ENCODE results near the gene STAMBPL1. TPM values are rescaled to one million over a fixed set of nuclear protein-coding genes. Genes with fewer than 3 reads are reported as not detected.
"Not testable (repeated sequence)": the region's sequence is repeated elsewhere in the genome, so short reads cannot be mapped to it uniquely, and the experiment has no call there.

Gene STAMBPL1
- total RNA-seq, 1 donor from 2014 or later = 4.1 TPM

DNA sequence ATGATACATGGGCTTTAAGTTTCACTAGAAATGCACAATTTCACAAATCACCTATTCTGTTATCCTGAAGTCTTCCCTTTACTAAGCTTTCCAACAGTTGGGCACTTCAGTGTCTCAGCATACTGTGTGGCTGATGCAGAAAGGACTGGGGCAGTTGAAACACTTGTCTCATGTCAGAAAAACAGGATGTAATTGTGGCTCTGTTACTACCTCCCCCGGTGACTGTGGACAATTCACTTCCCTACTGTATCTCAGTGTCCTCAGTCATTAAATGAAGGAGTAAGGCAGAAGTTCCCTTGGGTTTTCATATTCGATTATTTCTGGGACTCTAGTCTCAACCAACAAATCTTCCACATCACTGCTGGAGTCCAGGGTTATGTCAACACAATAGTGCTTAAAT, 46.3 kb upstream of the STAMBPL1 start:
- no peak for DNase-seq (ENCODE audit: low read depth, low spot score)
- no peak overlapping the region for H3K27ac Mint-ChIP-seq (ENCODE audit: unreplicated experiment)
- no peaks in the 10 kb centered on the region for H3K36me3 Mint-ChIP-seq (ENCODE audit: low read depth)
- no peaks in the 10 kb centered on the region for H3K9me3 Mint-ChIP-seq
- H3K27me3 Mint-ChIP-seq (ENCODE audit: low read depth) = peaks cover 9% of the 10 kb centered on the region
- no peaks in the 10 kb centered on the region for H3K4me1 Mint-ChIP-seq
- H3K4me3 Mint-ChIP-seq = no peak overlapping the region
- TF ChIP-seq, protein P1, sequence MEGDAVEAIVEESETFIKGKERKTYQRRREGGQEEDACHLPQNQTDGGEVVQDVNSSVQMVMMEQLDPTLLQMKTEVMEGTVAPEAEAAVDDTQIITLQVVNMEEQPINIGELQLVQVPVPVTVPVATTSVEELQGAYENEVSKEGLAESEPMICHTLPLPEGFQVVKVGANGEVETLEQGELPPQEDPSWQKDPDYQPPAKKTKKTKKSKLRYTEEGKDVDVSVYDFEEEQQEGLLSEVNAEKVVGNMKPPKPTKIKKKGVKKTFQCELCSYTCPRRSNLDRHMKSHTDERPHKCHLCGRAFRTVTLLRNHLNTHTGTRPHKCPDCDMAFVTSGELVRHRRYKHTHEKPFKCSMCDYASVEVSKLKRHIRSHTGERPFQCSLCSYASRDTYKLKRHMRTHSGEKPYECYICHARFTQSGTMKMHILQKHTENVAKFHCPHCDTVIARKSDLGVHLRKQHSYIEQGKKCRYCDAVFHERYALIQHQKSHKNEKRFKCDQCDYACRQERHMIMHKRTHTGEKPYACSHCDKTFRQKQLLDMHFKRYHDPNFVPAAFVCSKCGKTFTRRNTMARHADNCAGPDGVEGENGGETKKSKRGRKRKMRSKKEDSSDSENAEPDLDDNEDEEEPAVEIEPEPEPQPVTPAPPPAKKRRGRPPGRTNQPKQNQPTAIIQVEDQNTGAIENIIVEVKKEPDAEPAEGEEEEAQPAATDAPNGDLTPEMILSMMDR (conservative IDR thresholded peaks at IDR 0.05) = no peak

DNA sequence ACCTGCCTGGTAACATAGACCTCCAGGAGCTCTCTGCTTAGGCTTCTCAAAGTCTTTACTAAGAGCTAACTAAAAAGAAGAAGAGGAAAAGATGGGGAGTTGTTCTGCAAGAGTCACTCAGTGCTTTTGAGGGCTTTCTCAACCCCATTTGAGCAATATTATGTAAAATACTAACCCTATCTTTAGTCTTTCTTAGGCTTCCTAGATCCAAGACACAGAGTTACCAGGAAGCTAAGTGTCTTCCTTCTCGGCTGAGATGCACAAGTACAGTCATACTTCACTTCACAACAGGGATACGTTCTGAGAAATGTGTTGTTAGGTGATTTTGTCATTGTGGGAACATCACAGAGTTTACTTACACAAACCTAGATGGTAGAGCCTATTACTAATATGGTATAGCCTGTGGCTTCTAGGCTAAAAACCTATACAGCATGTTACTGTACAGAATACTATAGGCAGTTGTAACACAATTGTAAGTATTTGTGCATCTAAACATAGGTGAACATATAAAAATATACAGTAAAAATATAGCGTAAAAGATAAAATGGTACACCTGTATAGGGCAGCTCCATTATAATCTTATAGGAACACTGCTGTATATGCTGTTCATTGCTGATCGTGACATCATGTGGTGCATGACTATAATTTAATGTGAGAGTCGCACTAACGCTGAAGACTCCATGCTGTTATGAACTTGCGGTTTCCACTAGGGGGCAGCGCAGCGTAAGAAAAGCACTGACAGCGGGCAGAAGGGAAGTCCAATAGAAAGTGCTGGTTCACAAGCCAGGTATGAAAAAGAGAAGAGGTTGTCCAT, 44.7 kb upstream of the STAMBPL1 start:
- H3K27me3 Mint-ChIP-seq (ENCODE audit: low read depth) = peaks cover 9% of the 10 kb centered on the region
- no peaks in the 10 kb centered on the region for H3K36me3 Mint-ChIP-seq (ENCODE audit: low read depth)
- no peak overlapping the region for H3K27ac Mint-ChIP-seq (ENCODE audit: unreplicated experiment)
- H3K4me1 Mint-ChIP-seq = no peaks in the 10 kb centered on the region
- H3K4me3 Mint-ChIP-seq = no peak overlapping the region
- no peaks in the 10 kb centered on the region for H3K9me3 Mint-ChIP-seq
- TF ChIP-seq, protein P1 (conservative IDR thresholded peaks at IDR 0.05) = peak; percentile 98
- peak; percentile 79 for DNase-seq (ENCODE audit: low read depth, low spot score)

DNA sequence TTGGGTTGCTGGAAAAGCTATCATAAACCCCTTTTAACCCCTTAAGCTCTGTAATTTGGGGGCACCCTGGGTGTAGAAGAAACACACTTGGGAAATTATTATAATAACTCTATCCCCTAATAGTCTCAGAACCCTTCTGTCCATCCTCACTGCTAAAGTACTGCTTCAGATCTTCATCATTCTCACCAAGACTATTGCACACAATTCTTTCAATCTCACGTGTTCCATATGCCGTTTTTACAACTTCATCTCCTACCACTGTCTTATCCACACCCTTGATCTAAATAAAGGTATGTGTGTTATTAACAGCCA, 44.2 kb upstream of the STAMBPL1 start:
- TF ChIP-seq, protein P1 (conservative IDR thresholded peaks at IDR 0.05) = no peak
- no peaks in the 10 kb centered on the region for H3K36me3 Mint-ChIP-seq (ENCODE audit: low read depth)
- H3K9me3 Mint-ChIP-seq = no peaks in the 10 kb centered on the region
- peaks cover 6% of the 10 kb centered on the region for H3K27me3 Mint-ChIP-seq (ENCODE audit: low read depth)
- no peak overlapping the region for H3K4me3 Mint-ChIP-seq
- DNase-seq (ENCODE audit: low read depth, low spot score) = no peak
- no peak overlapping the region for H3K27ac Mint-ChIP-seq (ENCODE audit: unreplicated experiment)
- no peaks in the 10 kb centered on the region for H3K4me1 Mint-ChIP-seq

DNA sequence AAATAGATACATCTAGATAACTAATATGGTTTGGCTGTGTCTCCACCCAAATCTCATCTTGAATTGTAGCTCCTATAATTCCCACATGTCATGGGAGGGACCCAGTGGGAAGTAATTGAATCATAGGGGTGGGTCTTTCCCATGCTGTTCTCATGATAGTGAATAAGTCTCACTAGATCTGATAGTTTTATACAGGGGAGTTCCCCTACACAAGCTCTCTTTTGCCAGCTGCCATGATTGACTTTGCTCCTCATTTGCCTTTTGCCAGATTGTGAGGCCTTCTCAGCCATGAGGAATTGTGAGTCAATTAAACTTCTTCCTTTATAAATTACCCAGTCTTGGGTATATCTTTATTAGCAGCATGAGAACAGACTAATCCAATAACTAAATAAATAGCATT, 42.4 kb upstream of the STAMBPL1 start:
- not testable (repeated sequence) for H3K36me3 Mint-ChIP-seq (ENCODE audit: low read depth)

DNA sequence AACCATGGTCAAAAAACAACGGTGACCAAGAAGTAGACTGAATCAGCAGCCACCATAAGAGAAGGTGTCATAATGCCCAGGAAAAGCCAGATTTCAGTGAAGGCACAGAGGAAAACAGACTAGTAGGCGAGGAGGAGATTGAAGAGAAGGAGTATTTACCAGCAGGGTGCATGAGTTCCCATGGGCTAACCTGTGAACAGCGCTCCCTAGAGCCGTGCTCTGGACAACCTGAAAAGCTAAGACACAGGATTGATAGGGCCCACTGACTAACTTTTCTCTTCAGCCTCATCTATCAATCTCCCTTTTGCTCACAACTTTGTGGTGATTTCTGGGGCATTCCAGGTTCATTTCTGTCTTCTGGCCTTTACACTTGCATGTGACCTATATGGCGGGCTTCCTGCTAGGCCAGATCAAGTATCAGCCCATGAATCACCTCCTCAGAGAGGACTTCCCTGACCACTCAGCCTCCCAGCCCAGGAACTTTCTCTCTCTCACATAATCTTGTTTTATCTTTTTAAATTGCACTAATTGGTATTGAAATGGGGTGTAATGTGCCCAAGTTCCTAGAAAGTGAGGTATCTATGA, 41.2 kb upstream of the STAMBPL1 start:
- H3K36me3 Mint-ChIP-seq (ENCODE audit: low read depth) = no peaks in the 10 kb centered on the region
- TF ChIP-seq, protein P1 (conservative IDR thresholded peaks at IDR 0.05) = no peak
- H3K27ac Mint-ChIP-seq (ENCODE audit: unreplicated experiment) = no peak overlapping the region
- no peak overlapping the region for H3K4me3 Mint-ChIP-seq
- peaks cover under 1% of the 10 kb centered on the region for H3K27me3 Mint-ChIP-seq (ENCODE audit: low read depth)
- no peaks in the 10 kb centered on the region for H3K4me1 Mint-ChIP-seq
- H3K9me3 Mint-ChIP-seq = no peaks in the 10 kb centered on the region
- no peak for DNase-seq (ENCODE audit: low read depth, low spot score)

More for the DNA sequence above, 42.4 kb upstream of the STAMBPL1 start:
- H3K27me3 Mint-ChIP-seq (ENCODE audit: low read depth); DNase-seq (ENCODE audit: low read depth, low spot score); H3K27ac Mint-ChIP-seq (ENCODE audit: unreplicated experiment); H3K9me3 Mint-ChIP-seq; H3K4me3 Mint-ChIP-seq; H3K4me1 Mint-ChIP-seq: not testable (repeated sequence)

DNA sequence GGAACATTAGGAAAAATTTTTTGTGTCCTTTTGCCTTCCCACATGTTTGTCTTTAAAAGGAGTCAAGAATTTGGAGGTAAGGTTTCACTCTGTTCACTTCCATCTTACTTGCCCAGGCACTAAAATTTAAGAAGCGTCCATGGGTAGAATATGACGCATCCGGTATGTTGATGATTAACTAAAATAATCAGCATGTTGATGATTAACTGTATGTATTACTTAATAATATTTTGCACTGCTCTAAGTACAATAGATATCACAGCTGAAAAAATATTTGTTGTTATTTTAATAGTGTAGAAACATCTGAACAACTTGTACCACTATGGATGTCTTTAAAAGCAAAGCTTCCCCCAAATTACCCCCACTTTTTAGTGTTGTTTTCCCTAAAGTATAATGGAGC, 39.9 kb upstream of the STAMBPL1 start:
- TF ChIP-seq, protein P1 (conservative IDR thresholded peaks at IDR 0.05) = no peak
- DNase-seq (ENCODE audit: low read depth, low spot score) = no peak
- no peaks in the 10 kb centered on the region for H3K27me3 Mint-ChIP-seq (ENCODE audit: low read depth)
- no peaks in the 10 kb centered on the region for H3K36me3 Mint-ChIP-seq (ENCODE audit: low read depth)
- no peaks in the 10 kb centered on the region for H3K9me3 Mint-ChIP-seq
- H3K4me3 Mint-ChIP-seq = no peak overlapping the region
- H3K27ac Mint-ChIP-seq (ENCODE audit: unreplicated experiment) = no peak overlapping the region
- no peaks in the 10 kb centered on the region for H3K4me1 Mint-ChIP-seq
